Activated CD4-positive, alpha-beta T cell treated with anti-CD3 and anti-CD28 coated beads, Interleukin-2, amount 10 ng/mL, durations not matched to agents 24 days and 14 days (primary cell): ENCODE results near the gene SLC49A4. TPM values are rescaled to one million over a fixed set of nuclear protein-coding genes. Genes with fewer than 3 reads are reported as not detected.

Source experiments
- DNase-seq: peaks from one replicate; pipeline ENCODE4 v3.0.0; 2022
- H3K27ac Mint-ChIP-seq: one replicate; pipeline ENCODE4 v1.8.0; 2022; ENCODE audit warnings: mild to moderate bottlenecking, mixed read lengths
- H3K27me3 Mint-ChIP-seq: one replicate; pipeline ENCODE4 v1.8.0; 2022; ENCODE audit warnings: mixed read lengths
- H3K36me3 Mint-ChIP-seq: one replicate; pipeline ENCODE4 v1.8.0; 2022; ENCODE audit warnings: low read depth, mild to moderate bottlenecking, mixed read lengths
- H3K4me1 Mint-ChIP-seq: one replicate; pipeline ENCODE4 v1.8.0; 2021; ENCODE audit warnings: mixed read lengths
- H3K4me3 Mint-ChIP-seq: one replicate; pipeline ENCODE4 v1.8.0; 2022; ENCODE audit warnings: mild to moderate bottlenecking, moderate library complexity, mixed read lengths
- H3K9me3 Mint-ChIP-seq: one replicate; pipeline ENCODE4 v1.8.0; 2021; ENCODE audit warnings: mixed read lengths
- intact Hi-C: fragments of 100-400 bp; cut with micrococcal nuclease; formaldehyde crosslinking; loops from one replicate; pipeline ENCODE4 v1.15.1; 2023
- total RNA-seq: library from RNA; stranded (reverse); gene quantifications from 2 replicates; pipeline ENCODE4 v1.2.3, GENCODE V29; 2022

The SLC49A4 gene
- total RNA-seq, 1 donor from 2014 or later = 1.4 TPM

GRCh38 chr3:122928396-122929187, 133.7 kb downstream of the SLC49A4 start:
- no peak overlapping the region for H3K27ac Mint-ChIP-seq
- peaks cover 9% of the 10 kb centered on the region for H3K27me3 Mint-ChIP-seq
- DNase-seq = no peak
- H3K9me3 Mint-ChIP-seq = no peaks in the 10 kb centered on the region
- intact Hi-C loops = no loop called here
- H3K4me3 Mint-ChIP-seq = no peak overlapping the region
- H3K36me3 Mint-ChIP-seq = no peaks in the 10 kb centered on the region
- no peaks in the 10 kb centered on the region for H3K4me1 Mint-ChIP-seq

DNA sequence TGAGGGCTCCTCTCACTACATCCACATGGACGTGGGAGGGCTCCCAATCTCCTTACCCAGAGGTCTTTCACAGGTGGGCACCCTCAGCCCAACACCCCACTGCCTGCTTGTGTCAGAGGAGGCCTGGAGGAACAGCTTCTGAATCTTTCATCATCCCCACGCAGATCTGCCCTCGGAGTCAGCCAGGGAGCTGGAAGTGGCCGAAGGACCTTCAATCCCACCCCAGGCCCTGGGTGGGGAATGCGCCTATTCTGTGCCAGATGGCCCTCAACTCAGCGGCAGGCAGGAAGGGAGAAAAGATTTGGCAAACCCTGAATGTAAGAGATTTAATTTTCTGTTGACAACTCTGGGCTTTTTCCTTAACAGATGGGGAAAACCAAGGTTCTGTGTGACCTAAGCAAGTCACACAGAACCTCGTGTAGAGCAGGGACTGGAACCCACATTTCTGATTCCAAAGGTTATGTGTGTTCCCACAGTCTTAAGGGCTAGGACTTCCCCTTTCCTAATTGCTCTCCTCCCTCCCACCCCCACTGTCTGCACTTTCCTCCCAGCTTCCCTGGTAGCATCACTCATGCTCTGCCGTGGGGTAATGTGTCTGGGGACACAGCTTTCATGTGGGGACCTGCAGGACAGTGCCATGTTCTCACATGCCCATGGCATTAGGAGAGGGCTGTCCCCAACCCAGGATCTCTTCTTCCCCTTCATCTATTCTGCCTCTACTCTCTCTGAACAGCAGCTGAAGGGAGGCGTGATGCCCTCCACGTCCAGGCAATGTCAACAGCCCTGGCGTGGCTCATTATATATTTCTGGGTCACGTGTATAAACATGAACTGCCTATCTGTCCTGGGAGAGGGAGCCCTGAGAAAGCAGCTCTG, 134.6 kb downstream of the SLC49A4 start:
- no peaks in the 10 kb centered on the region for H3K4me1 Mint-ChIP-seq
- no peaks in the 10 kb centered on the region for H3K36me3 Mint-ChIP-seq
- no peaks in the 10 kb centered on the region for H3K9me3 Mint-ChIP-seq
- intact Hi-C loops = no loop called here
- no peak overlapping the region for H3K27ac Mint-ChIP-seq
- H3K27me3 Mint-ChIP-seq = peaks cover 12% of the 10 kb centered on the region
- H3K4me3 Mint-ChIP-seq = no peak overlapping the region
- DNase-seq = no peak

- Mint-ChIP-seq H3K36me3 (no peaks in the 10 kb centered on the region), H3K27me3 (peaks cover 12% of the 10 kb centered on the region), H3K4me3 (no peak overlapping the region), H3K27ac (no peak overlapping the region), H3K4me1 (no peaks in the 10 kb centered on the region), H3K9me3 (no peaks in the 10 kb centered on the region)
- DNase-seq = no peak
- intact Hi-C loops = no loop called here
These were observed 135.5 kb downstream of the SLC49A4 start for GRCh38 chr3:122930063-122930997.

Other genes starting within 250 kb of the SLC49A4 start
- gene PARP9, start 230.8 kb upstream of the SLC49A4 start, total RNA-seq = 45.7 and 47.9 TPM in 2 replicates
- 39.8 and 43.7 TPM in 2 replicates for gene DTX3L, start 230.7 kb upstream of the SLC49A4 start, total RNA-seq
- 10.8 and 12.1 TPM in 2 replicates for gene PARP15, start 217.4 kb upstream of the SLC49A4 start, total RNA-seq
- 64.6 and 65.6 TPM in 2 replicates for gene PARP14, start 114.2 kb upstream of the SLC49A4 start, total RNA-seq
- gene HSPBAP1, start 1.2 kb upstream of the SLC49A4 start, total RNA-seq = 7.5 and 8.7 TPM in 2 replicates
- gene SEMA5B, start 232.7 kb downstream of the SLC49A4 start, total RNA-seq = not detected in 2 replicates